Upper lobe of left lung (tissue), 6 donors: Measurements from ENCODE around the gene FETUB. TPM values are rescaled to one million over a fixed set of nuclear protein-coding genes. Genes with fewer than 3 reads are reported as not detected.

ENCODE experiments used
- ATAC-seq, 2 donors: fragments of 200-7000 bp; cut with Tn5 transposase; one replicate each; pipeline ENCODE4 v1.9.1; 2022; ENCODE audit warnings: mild to moderate bottlenecking in 2 of 2, moderate library complexity in 2 of 2; ENCODE audit not compliant: low FRiP score in 2 of 2
- DNase-seq, 2 donors: peaks; one replicate each; pipeline ENCODE4 v3.0.0-alpha.2; 2019 to 2020
- H3K27ac ChIP-seq, 4 donors: fragments of 200-600 bp; sonication (generic); one replicate each; pipeline ENCODE4 v1.5.1; 2016 to 2019
- H3K27me3 ChIP-seq, 4 donors: fragments of 200-600 bp; sonication (generic); one replicate each; pipeline ENCODE4 v1.5.1; 2017 to 2019
- H3K36me3 ChIP-seq, 4 donors: fragments of 200-600 bp; sonication (generic); one replicate each; pipeline ENCODE4 v1.5.1; 2016 to 2019
- H3K4me1 ChIP-seq, 4 donors: fragments of 200-600 bp; sonication (generic); one replicate each; pipeline ENCODE4 v1.5.1; 2018 to 2019
- H3K4me3 ChIP-seq, 4 donors: fragments of 200-600 bp; sonication (generic); one replicate each; pipeline ENCODE4 v1.5.1; 2017 to 2019; ENCODE audit warnings: mild to moderate bottlenecking in 2 of 4, moderate library complexity in 1 of 4
- H3K9me3 ChIP-seq, 4 donors: fragments of 200-600 bp; sonication (generic); one replicate each; pipeline ENCODE4 v1.5.1; 2018 to 2019
- EP300 ChIP-seq, 4 donors: sonication (generic); formaldehyde crosslinking; IDR thresholded peaks; one replicate each; pipeline ENCODE4 v1.5.1; 2017; ENCODE audit warnings: antibody characterized with exemption in 4 of 4, control low read depth in 2 of 4
- POLR2A ChIP-seq, 4 donors: fragments of 450-650 bp; IDR thresholded peaks; one replicate each; pipeline ENCODE4 v1.5.1; 2016 to 2017; ENCODE audit warnings: antibody characterized with exemption in 4 of 4, mild to moderate bottlenecking in 2 of 4
- POLR2AphosphoS5 ChIP-seq, 2 donors: sonication (generic); formaldehyde crosslinking; IDR thresholded peaks; one replicate each; pipeline ENCODE4 v1.5.1; 2017; ENCODE audit warnings: antibody characterized with exemption in 2 of 2
- WGBS, 2 donors: methylation state at CpG; one replicate each; pipeline ENCODE4 v1.1.5; 2017 to 2018; 5-methylcytosine and 5-hydroxymethylcytosine counted together
- total RNA-seq, 6 donors: library from RNA; depleted of rRNA in 4 of 6; stranded (reverse); fragments of >200 nt in 4 of 6; gene quantifications; one replicate each; pipeline versions ENCODE4 v1.1.0 to v1.2.1, GENCODE V29; 2016 to 2021
- TF ChIP-seq, protein P1 (sequence below), 6 experiments: fragments of 450-650 bp in 4 of 6; fragments of 200-600 bp in 2 of 6; sonication (generic) in 2 of 6; IDR thresholded peaks; one replicate each; pipeline ENCODE4 v1.5.1; 2016 to 2019; ENCODE audit warnings: antibody characterized with exemption in 6 of 6
- donor health status: DM: no; HTN: no; CAD: no; lungs with moderate emphysema.
- donor health status: DM: no; HTN: yes; CAD: no; lungs with severe emphysema.

The FETUB gene, protein sequence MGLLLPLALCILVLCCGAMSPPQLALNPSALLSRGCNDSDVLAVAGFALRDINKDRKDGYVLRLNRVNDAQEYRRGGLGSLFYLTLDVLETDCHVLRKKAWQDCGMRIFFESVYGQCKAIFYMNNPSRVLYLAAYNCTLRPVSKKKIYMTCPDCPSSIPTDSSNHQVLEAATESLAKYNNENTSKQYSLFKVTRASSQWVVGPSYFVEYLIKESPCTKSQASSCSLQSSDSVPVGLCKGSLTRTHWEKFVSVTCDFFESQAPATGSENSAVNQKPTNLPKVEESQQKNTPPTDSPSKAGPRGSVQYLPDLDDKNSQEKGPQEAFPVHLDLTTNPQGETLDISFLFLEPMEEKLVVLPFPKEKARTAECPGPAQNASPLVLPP
- not detected for total RNA-seq

DNA sequence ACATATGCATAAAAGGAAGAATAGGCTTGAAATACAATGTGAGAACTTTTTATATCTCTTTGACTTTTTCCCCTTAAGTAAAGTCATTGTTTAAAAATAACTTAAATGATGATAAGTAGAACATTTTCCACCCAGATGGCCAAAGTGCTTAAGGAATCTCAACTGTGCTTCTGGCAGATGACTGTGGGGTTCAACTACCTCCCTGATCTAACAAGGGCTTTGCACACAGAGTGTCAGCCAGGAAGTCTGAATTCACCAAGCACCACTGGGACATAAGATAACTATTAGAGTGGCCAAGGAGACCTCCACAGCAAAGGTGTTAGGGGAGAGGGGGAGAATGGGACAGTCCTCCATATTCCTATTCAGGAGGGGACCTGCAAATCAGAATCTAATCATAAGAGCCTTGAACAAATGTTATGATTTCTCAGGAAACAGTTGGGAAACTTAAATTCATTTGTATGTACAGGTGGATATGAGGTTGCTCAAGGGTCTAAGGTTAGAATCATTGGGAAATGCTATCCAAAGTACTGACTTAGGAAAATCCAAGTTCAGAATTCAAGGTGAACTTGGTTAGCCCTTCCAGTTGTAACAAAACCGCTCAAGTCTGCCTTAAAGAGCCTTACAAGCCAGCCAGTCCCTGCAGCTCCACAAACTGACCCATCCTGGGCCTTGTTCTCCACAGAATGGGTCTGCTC is at the start of gene FETUB:
Gene FETUB, plus strand, starts transcription at position 622 of the 695 bp plus-strand sequence. Its CDS starts 62 bp downstream, at position 684.
- no peak for DNase-seq
- ATAC-seq = no peak
- no peaks in the 10 kb centered on the region for H3K36me3 ChIP-seq
- H3K4me1 ChIP-seq = peaks cover 0 to 14% (median 3%) of the 10 kb centered on the region in 4 donors
- no peaks in the 10 kb centered on the region for H3K27me3 ChIP-seq
- no peak within 1 kb of the TSS for H3K27ac ChIP-seq
- TF ChIP-seq EP300 (IDR thresholded peaks at IDR 0.05) = no peak
- TF ChIP-seq, protein P1, sequence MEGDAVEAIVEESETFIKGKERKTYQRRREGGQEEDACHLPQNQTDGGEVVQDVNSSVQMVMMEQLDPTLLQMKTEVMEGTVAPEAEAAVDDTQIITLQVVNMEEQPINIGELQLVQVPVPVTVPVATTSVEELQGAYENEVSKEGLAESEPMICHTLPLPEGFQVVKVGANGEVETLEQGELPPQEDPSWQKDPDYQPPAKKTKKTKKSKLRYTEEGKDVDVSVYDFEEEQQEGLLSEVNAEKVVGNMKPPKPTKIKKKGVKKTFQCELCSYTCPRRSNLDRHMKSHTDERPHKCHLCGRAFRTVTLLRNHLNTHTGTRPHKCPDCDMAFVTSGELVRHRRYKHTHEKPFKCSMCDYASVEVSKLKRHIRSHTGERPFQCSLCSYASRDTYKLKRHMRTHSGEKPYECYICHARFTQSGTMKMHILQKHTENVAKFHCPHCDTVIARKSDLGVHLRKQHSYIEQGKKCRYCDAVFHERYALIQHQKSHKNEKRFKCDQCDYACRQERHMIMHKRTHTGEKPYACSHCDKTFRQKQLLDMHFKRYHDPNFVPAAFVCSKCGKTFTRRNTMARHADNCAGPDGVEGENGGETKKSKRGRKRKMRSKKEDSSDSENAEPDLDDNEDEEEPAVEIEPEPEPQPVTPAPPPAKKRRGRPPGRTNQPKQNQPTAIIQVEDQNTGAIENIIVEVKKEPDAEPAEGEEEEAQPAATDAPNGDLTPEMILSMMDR (IDR thresholded peaks at IDR 0.05) = no peak
- no peak for TF ChIP-seq POLR2AphosphoS5 (IDR thresholded peaks at IDR 0.05)
- no peak for TF ChIP-seq POLR2A (IDR thresholded peaks at IDR 0.05)
- no peaks in the 10 kb centered on the region for H3K9me3 ChIP-seq
- 57 to 88% methylated on average over 1 of the region's 1 CpG for WGBS, 2 donors
- no peak within 1 kb of the TSS for H3K4me3 ChIP-seq

DNA sequence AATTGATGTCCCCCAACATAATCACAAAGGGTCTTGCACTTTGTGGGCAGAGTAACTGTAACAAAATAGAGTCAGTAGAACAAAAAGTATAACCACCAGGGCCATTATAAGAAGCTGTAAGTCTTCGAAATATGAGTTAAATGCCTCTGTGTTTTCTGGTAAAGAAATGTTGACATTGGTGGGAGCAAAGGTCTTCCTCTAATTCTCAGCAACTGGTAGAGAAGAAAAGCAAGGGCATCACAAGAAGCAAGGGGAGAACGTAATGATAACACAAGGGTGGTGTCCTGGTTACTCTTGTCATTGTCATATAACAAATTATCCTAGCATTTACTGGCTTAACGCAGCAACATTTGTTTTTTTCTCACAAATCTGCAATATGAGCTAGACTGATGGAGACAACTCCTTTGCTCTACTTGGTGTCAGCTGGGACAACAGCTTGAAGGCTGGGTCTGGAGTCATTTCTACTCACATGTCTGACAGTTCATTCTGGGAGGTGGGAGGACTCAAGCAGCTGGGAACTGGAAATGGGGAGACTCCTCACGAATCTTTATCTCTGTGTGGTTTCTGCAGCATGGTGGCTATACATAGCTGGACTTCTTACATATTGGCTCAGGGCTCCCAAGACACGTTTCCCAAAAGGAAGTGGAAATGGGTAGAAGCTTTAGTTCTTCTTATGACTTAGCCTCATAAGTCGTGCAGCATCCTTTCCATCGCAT is 49.5 kb upstream of the FETUB start:
- WGBS, 2 donors = 78% methylated on average over 7 of the region's 7 CpGs

DNA sequence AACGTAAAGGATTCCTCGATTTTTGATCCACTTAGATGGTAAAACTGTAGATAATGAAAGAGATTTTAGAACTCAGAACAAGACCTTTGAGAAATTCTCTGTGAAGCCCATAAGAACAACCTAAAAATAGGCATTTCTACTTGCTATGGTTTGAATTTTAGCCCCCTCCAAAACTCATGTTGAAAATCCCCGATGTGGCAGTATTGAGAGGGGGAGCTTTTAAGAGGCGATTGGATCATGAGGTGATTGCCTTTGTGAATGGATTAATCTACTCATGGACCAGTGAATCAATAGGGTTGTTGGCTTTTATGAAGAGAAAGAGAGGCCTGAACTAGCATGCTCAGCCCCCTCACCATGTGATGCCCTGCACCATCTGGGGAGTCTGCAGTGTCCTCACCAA is 47.5 kb upstream of the FETUB start:
- DNase-seq = no peak
- no peak for ATAC-seq
- TF ChIP-seq EP300 (IDR thresholded peaks at IDR 0.05) (no peak), POLR2AphosphoS5 (IDR thresholded peaks at IDR 0.05) (no peak), POLR2A (IDR thresholded peaks at IDR 0.05) (no peak)
- TF ChIP-seq, protein P1 (IDR thresholded peaks at IDR 0.05) = no peak
- 86 to 93% methylated on average over 4 of the region's 4 CpGs for WGBS, 2 donors
- H3K36me3 ChIP-seq = no peaks in the 10 kb centered on the region
- H3K27me3 ChIP-seq = no peaks in the 10 kb centered on the region
- H3K4me1 ChIP-seq = no peaks in the 10 kb centered on the region
- H3K9me3 ChIP-seq = no peaks in the 10 kb centered on the region
- no peak overlapping the region for H3K27ac ChIP-seq
- H3K4me3 ChIP-seq = no peak overlapping the region

More for the DNA sequence above, 49.5 kb upstream of the FETUB start:
- Histone ChIP-seq H3K4me1 (no peaks in the 10 kb centered on the region), H3K27ac (no peak overlapping the region), H3K9me3 (no peaks in the 10 kb centered on the region), H3K4me3 (no peak overlapping the region), H3K27me3 (no peaks in the 10 kb centered on the region), H3K36me3 (peaks cover 0 to 11% (median under 1%) of the 10 kb centered on the region in 4 donors)
- TF ChIP-seq EP300 (IDR thresholded peaks at IDR 0.05) (no peak), POLR2A (IDR thresholded peaks at IDR 0.05) (no peak), POLR2AphosphoS5 (IDR thresholded peaks at IDR 0.05) (no peak)
- TF ChIP-seq, protein P1 (IDR thresholded peaks at IDR 0.05) = no peak
- no peak for DNase-seq
- ATAC-seq = no peak

DNA sequence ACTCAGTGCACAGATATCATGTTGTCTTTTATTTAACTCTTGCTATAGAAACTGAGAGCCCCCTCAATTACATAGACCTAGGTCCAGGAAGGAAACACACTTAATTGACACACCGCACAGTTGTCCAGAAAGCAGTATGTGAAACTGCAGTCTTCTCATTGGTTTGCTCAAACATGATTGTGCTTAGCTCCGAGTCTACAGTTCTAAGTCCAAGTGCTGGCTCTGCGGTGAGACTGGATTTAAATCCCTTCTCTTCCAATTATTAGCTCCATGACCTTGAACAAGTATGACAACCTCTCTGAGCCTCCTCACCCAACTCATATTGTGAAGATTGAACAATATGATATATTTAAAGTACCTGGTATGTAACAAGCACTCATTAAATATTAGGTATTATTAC is 46.3 kb upstream of the FETUB start:
- H3K4me1 ChIP-seq = no peaks in the 10 kb centered on the region
- H3K27me3 ChIP-seq = no peaks in the 10 kb centered on the region
- no peak for ATAC-seq
- no peak overlapping the region for H3K4me3 ChIP-seq
- no peaks in the 10 kb centered on the region for H3K36me3 ChIP-seq
- 93 to 94% methylated on average over 3 of the region's 3 CpGs for WGBS, 2 donors
- no peaks in the 10 kb centered on the region for H3K9me3 ChIP-seq
- no peak for DNase-seq
- TF ChIP-seq EP300 (IDR thresholded peaks at IDR 0.05) (no peak), POLR2A (IDR thresholded peaks at IDR 0.05) (no peak), POLR2AphosphoS5 (IDR thresholded peaks at IDR 0.05) (no peak)
- TF ChIP-seq, protein P1 (IDR thresholded peaks at IDR 0.05) = no peak
- no peak overlapping the region for H3K27ac ChIP-seq
